KOPT-K1 (cell line): ENCODE results near the gene AP1S3.

ENCODE experiments used
- H3K27ac ChIP-seq: fragments of 200-600 bp; sonication (generic); 2 replicates; pipeline ENCODE4 v1.5.1; 2016; ENCODE audit warnings: antibody characterized with exemption, mild to moderate bottlenecking, low read depth, low read length; ENCODE audit not compliant: poor library complexity, severe bottlenecking
- H3K36me3 ChIP-seq: fragments of 200-600 bp; sonication (generic); 2 replicates; pipeline ENCODE4 v1.5.1; 2017; ENCODE audit warnings: antibody characterized with exemption, mild to moderate bottlenecking, low read length, moderate library complexity; ENCODE audit not compliant: insufficient read depth
- H3K9me3 ChIP-seq: fragments of 200-600 bp; sonication (generic); 2 replicates; pipeline ENCODE4 v1.5.1; 2017; ENCODE audit warnings: antibody characterized with exemption, low read length, mild to moderate bottlenecking; ENCODE audit not compliant: insufficient read depth, poor library complexity, severe bottlenecking

Gene AP1S3

GRCh38 chr2:223863491-223863890, 26.1 kb upstream of the AP1S3 start:
- Histone ChIP-seq H3K36me3 (no peaks in the 10 kb centered on the region), H3K9me3 (no peaks in the 10 kb centered on the region), H3K27ac (no peak overlapping the region)

GRCh38 chr2:223860809-223861738, 23.7 kb upstream of the AP1S3 start:
- H3K36me3 ChIP-seq, result no peaks in the 10 kb centered on the region
- no peak overlapping the region for H3K27ac ChIP-seq
- no peaks in the 10 kb centered on the region for H3K9me3 ChIP-seq

GRCh38 chr2:223859070-223859469, 21.7 kb upstream of the AP1S3 start:
- H3K36me3 ChIP-seq, result no peaks in the 10 kb centered on the region
- H3K9me3 ChIP-seq, result no peaks in the 10 kb centered on the region
- no peak overlapping the region for H3K27ac ChIP-seq

GRCh38 chr2:223856584-223856983, 19.2 kb upstream of the AP1S3 start:
- Histone ChIP-seq H3K36me3 (no peaks in the 10 kb centered on the region), H3K27ac (no peak overlapping the region)

GRCh38 chr2:223856021-223856420, 18.6 kb upstream of the AP1S3 start:
- Histone ChIP-seq H3K9me3 (no peaks in the 10 kb centered on the region), H3K27ac (no peak overlapping the region), H3K36me3 (no peaks in the 10 kb centered on the region)

More at GRCh38 chr2:223856584-223856983, 19.2 kb upstream of the AP1S3 start:
- no peaks in the 10 kb centered on the region for H3K9me3 ChIP-seq

GRCh38 chr2:223855426-223855825, 18.0 kb upstream of the AP1S3 start:
- H3K36me3 ChIP-seq, result no peaks in the 10 kb centered on the region
- H3K9me3 ChIP-seq, result peaks cover 3% of the 10 kb centered on the region
- H3K27ac ChIP-seq, result no peak overlapping the region

GRCh38 chr2:223854741-223855140, 17.4 kb upstream of the AP1S3 start:
- no peaks in the 10 kb centered on the region for H3K36me3 ChIP-seq
- H3K9me3 ChIP-seq, result peaks cover 10% of the 10 kb centered on the region
- H3K27ac ChIP-seq, result no peak overlapping the region

- Histone ChIP-seq H3K36me3 (no peaks in the 10 kb centered on the region), H3K27ac (no peak overlapping the region), H3K9me3 (peaks cover 22% of the 10 kb centered on the region)
Observed at GRCh38 chr2:223853425-223853837, 16.0 kb upstream of the AP1S3 start.

GRCh38 chr2:223852281-223852795, 15.0 kb upstream of the AP1S3 start:
- Histone ChIP-seq H3K9me3 (peaks cover 25% of the 10 kb centered on the region), H3K27ac (no peak overlapping the region), H3K36me3 (no peaks in the 10 kb centered on the region)

GRCh38 chr2:223847410-223847809, 10.0 kb upstream of the AP1S3 start:
- no peaks in the 10 kb centered on the region for H3K36me3 ChIP-seq
- no peak overlapping the region for H3K27ac ChIP-seq
- H3K9me3 ChIP-seq, result peaks cover 25% of the 10 kb centered on the region

- Histone ChIP-seq H3K9me3 (peaks cover 25% of the 10 kb centered on the region), H3K36me3 (no peaks in the 10 kb centered on the region), H3K27ac (no peak overlapping the region)
Observed at GRCh38 chr2:223846515-223846914, 9.1 kb upstream of the AP1S3 start.

GRCh38 chr2:223841436-223842190, 4.2 kb upstream of the AP1S3 start:
- H3K36me3 ChIP-seq, result no peaks in the 10 kb centered on the region
- no peaks in the 10 kb centered on the region for H3K9me3 ChIP-seq
- H3K27ac ChIP-seq, result no peak overlapping the region

GRCh38 chr2:223835701-223836532, 1.5 kb downstream of the AP1S3 start:
- Histone ChIP-seq H3K27ac (no peak overlapping the region), H3K9me3 (no peaks in the 10 kb centered on the region), H3K36me3 (no peaks in the 10 kb centered on the region)

- Histone ChIP-seq H3K27ac (no peak overlapping the region), H3K36me3 (no peaks in the 10 kb centered on the region), H3K9me3 (no peaks in the 10 kb centered on the region)
Observed at GRCh38 chr2:223834431-223834830, 3.0 kb downstream of the AP1S3 start.
